ENCODE results near the gene ACVR1. TPM values are rescaled to one million over a fixed set of nuclear protein-coding genes. Genes with fewer than 3 reads are reported as not detected.

Gene ACVR1
- total and polyA plus RNA-seq, 2 donors (not counting 3 experiments of a cell fraction or from before 2014, with no cell fraction given): 24.8 to 33.6 TPM

GRCh38 chr2:157876786-157877138, 632 bp upstream of the ACVR1 start:
- Histone ChIP-seq H3K9ac (replicated peaks; ENCODE audit: extremely low read depth, insufficient read depth, low read length) (peak overlapping the region; percentile 73), H3K4me2 (ENCODE audit: insufficient read depth, low read length) (peak overlapping the region; percentile 94), H3K9me3 (replicated peaks; ENCODE audit: control insufficient read depth, insufficient read depth, low read length) (no peaks in the 10 kb centered on the region), H3K9me1 (replicated peaks; ENCODE audit: control insufficient read depth, extremely low read depth, insufficient read depth, low read length) (no peaks in the 10 kb centered on the region), H3K4me3 (replicated peaks in 1 of 3; ENCODE audit: insufficient read depth in 1 of 3, low read depth in 1 of 3, low read length in 3 of 3) (peak overlapping the region; percentile 60 to 95 (median 80)), H3K27ac (ENCODE audit: insufficient read depth, low read depth, low read length) (peak overlapping the region; percentile 65), H3K4me1 (ENCODE audit: control insufficient read depth, extremely low read depth, insufficient read depth, low read length) (peaks cover 14% of the 10 kb centered on the region), H2AFZ (ENCODE audit: low read depth, low read length) (peak overlapping the region; percentile 100), H3K79me2 (ENCODE audit: control insufficient read depth, insufficient read depth, low read length) (peaks cover 35% of the 10 kb centered on the region), H3K27me3 (ENCODE audit: control insufficient read depth in 2 of 2, insufficient read depth in 2 of 2, low read length in 2 of 2) (no peaks in the 10 kb centered on the region), H4K20me1 (replicated peaks; ENCODE audit: control insufficient read depth, extremely low read depth, insufficient read depth, low read length) (no peaks in the 10 kb centered on the region), H3K36me3 (ENCODE audit: control insufficient read depth in 2 of 2, extremely low read depth in 1 of 2, insufficient read depth in 2 of 2, low read length in 2 of 2) (no peaks in the 10 kb centered on the region)
- intact Hi-C loops (cut with micrococcal nuclease) (loop anchor here (1.0 kb wide), 6 partner anchors 20 to 247 kb away; no protein-coding TSS in a partner anchor), dilution Hi-C loops (cut with MboI; ENCODE audit: extremely low pct_ligation_motif_present, low sequenced_read_pairs) (no loop called here)
- POLR2A ChIA-PET: interaction anchor here (1.2 to 1.7 kb wide), 2 partner anchors 10 to 38 kb away, joined by 4 to 10 read pairs; no protein-coding TSS in a partner anchor
- DNase-seq (ENCODE audit: low read depth, low spot score) (no peak), FAIRE-seq (no peak)
- BruUV-seq (replicated peaks): no TSS peak
- CTCF ChIA-PET: interaction anchor here (0.8 to 2.6 kb wide), 23 partner anchors 9 to 877 kb away, joined by 3 to 18 read pairs (median 5); no protein-coding TSS in a partner anchor
- TF ChIP-seq POLR2A (IDR thresholded peaks at IDR 0.05; ENCODE audit: low read depth, low read length): no peak
- no peak for TF ChIP-seq FOS (IDR thresholded peaks at IDR 0.05; ENCODE audit: borderline replicate concordance, insufficient read depth, low read length)
- TF ChIP-seq JUN (IDR thresholded peaks at IDR 0.05; ENCODE audit: borderline replicate concordance, insufficient read depth, insufficient read length, low read depth): no peak
- no peak for TF ChIP-seq CTCF (IDR thresholded peaks at IDR 0.05; ENCODE audit: extremely low read depth in 1 of 2, insufficient read depth in 1 of 2, low read depth in 1 of 2, low read length in 2 of 2)
- TF ChIP-seq GATA2 (IDR thresholded peaks at IDR 0.05; ENCODE audit: insufficient read depth, insufficient read length, low read depth, low read length): no peak
- no peak for TF ChIP-seq MAX (IDR thresholded peaks at IDR 0.05; ENCODE audit: insufficient read depth, insufficient read length)

All from endothelial cell of umbilical vein (primary cell).